ENCODE results near the gene EPRS1.

DNA sequence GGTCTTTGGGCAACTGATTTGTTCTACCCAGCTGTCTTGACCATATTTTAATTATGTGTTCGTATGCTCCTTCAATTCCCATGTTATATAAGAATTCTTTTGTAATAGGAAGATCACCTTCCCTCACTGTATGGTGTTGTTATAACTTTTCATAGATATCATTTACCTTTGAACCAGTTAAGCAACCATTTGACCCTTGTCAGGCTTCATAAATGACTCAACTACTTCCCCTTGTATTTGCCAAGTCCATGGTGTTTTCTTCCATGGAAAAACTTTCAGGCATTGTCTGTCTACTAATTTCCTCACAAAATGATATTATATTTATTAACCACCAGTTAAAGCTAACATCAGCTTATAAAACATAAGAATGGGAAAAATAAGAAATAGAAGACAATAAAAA lies 38.2 kb upstream of the EPRS1 start:
- no peak for TF ChIP-seq POLR2A (IDR thresholded peaks at IDR 0.05; ENCODE audit: low read length)
- no peak for TF ChIP-seq GATA1 (IDR thresholded peaks at IDR 0.05; ENCODE audit: low read depth, low read length)

Measured in erythroblast (primary cell).